HEK293 (cell line): Measurements from ENCODE around the gene MFSD6L.

Experiments used
- CTCF ChIA-PET: fragments of 350-600 bp; formaldehyde crosslinking; extraction: SDS; loops from one replicate; lab custom pipeline; 2021; ENCODE audit warnings: antibody characterized with exemption; lab: Yijun Ruan, JAX
- POLR2A ChIA-PET: fragments of 300-600 bp; formaldehyde crosslinking; extraction: SDS; loops from one replicate; lab custom pipeline; 2020; ENCODE audit warnings: antibody characterized with exemption, inconsistent platforms; lab: Yijun Ruan, JAX
- H3K27ac ChIP-seq: fragments of 200-500 bp; sonication (Bioruptor generic); 2 replicates; pipeline ENCODE4 v1.5.1; 2014; ENCODE audit warnings: low read depth, low read length, control low read depth, inconsistent platforms; ENCODE audit errors: extremely low read depth
- H3K36me3 ChIP-seq, 2 experiments: fragments of 200-500 bp in 1 of 2; sonication (Bioruptor generic) in 1 of 2; 1 replicate in 1 of 2; 2 replicates in 1 of 2; pipeline ENCODE4 v1.5.1; 2014 to 2017; ENCODE audit warnings: inconsistent platforms in 2 of 2, low read length in 2 of 2; ENCODE audit not compliant: control insufficient read depth in 2 of 2, insufficient read depth in 1 of 2
- H3K4me1 ChIP-seq: fragments of 200-500 bp; sonication (Bioruptor generic); 2 replicates; pipeline ENCODE4 v1.5.1; 2014; ENCODE audit warnings: mild to moderate bottlenecking, low read length, inconsistent platforms; ENCODE audit not compliant: control insufficient read depth, insufficient read depth
- H3K4me3 ChIP-seq: 2 replicates; pipeline ENCODE4 v1.5.1; 2011; ENCODE audit warnings: low read depth, mild to moderate bottlenecking, control low read depth, low read length, moderate library complexity
- H3K9me3 ChIP-seq: fragments of 200-500 bp; sonication (Bioruptor generic); 2 replicates; pipeline ENCODE4 v1.5.1; 2014; ENCODE audit warnings: low read depth, low read length, inconsistent platforms; ENCODE audit not compliant: control insufficient read depth, insufficient read depth
- EGR2 ChIP-seq: fragments of 450-650 bp; formaldehyde crosslinking; IDR thresholded peaks from 2 replicates; pipeline ENCODE4 v1.5.1; 2016; ENCODE audit warnings: low read depth, missing biosample characterization, missing genetic modification characterization
- GLI2 ChIP-seq: fragments of 450-650 bp; formaldehyde crosslinking; IDR thresholded peaks from 2 replicates; pipeline ENCODE4; 2017; ENCODE audit warnings: missing biosample characterization, missing genetic modification characterization, low read depth, borderline replicate concordance
- GLI4 ChIP-seq: fragments of 450-650 bp; formaldehyde crosslinking; IDR thresholded peaks from 2 replicates; pipeline ENCODE4 v1.5.1; 2016; ENCODE audit warnings: missing biosample characterization, missing genetic modification characterization
- ZBTB20 ChIP-seq: fragments of 450-650 bp; formaldehyde crosslinking; IDR thresholded peaks from 2 replicates; pipeline ENCODE4 v1.5.1; 2016; ENCODE audit warnings: missing biosample characterization, missing genetic modification characterization
- ZNF132 ChIP-seq: fragments of 450-650 bp; formaldehyde crosslinking; IDR thresholded peaks from 2 replicates; pipeline ENCODE4 v1.5.1; 2017; ENCODE audit warnings: missing biosample characterization, missing genetic modification characterization, borderline replicate concordance
- ZNF140 ChIP-seq: fragments of 450-650 bp; formaldehyde crosslinking; IDR thresholded peaks from 2 replicates; pipeline ENCODE4 v1.5.1; 2016; ENCODE audit warnings: missing biosample characterization, missing genetic modification characterization
- ZNF155 ChIP-seq: fragments of 450-650 bp; formaldehyde crosslinking; IDR thresholded peaks from 2 replicates; pipeline ENCODE4 v1.5.1; 2016; ENCODE audit warnings: missing biosample characterization, missing genetic modification characterization
- ZNF174 ChIP-seq: fragments of 450-650 bp; formaldehyde crosslinking; IDR thresholded peaks from 2 replicates; pipeline ENCODE4 v1.5.0; 2017; ENCODE audit warnings: missing biosample characterization, mild to moderate bottlenecking, missing genetic modification characterization
- ZNF292 ChIP-seq: fragments of 450-650 bp; formaldehyde crosslinking; IDR thresholded peaks from 2 replicates; pipeline ENCODE4 v1.5.1; 2016; ENCODE audit warnings: low read depth, missing biosample characterization, missing genetic modification characterization, borderline replicate concordance
- ZNF324 ChIP-seq: fragments of 450-650 bp; formaldehyde crosslinking; IDR thresholded peaks from 2 replicates; pipeline ENCODE4 v1.5.1; 2016; ENCODE audit warnings: missing biosample characterization, missing genetic modification characterization
- ZNF341 ChIP-seq: fragments of 450-650 bp; formaldehyde crosslinking; IDR thresholded peaks from 2 replicates; pipeline ENCODE4; 2016; ENCODE audit warnings: low read depth, missing biosample characterization, missing genetic modification characterization
- ZNF404 ChIP-seq: fragments of 450-650 bp; formaldehyde crosslinking; IDR thresholded peaks from 2 replicates; pipeline ENCODE4 v1.5.1; 2017; ENCODE audit warnings: missing biosample characterization, missing genetic modification characterization
- ZNF426 ChIP-seq: fragments of 450-650 bp; formaldehyde crosslinking; IDR thresholded peaks from 2 replicates; pipeline ENCODE4 v1.5.1; 2017; ENCODE audit warnings: missing biosample characterization, missing genetic modification characterization, mild to moderate bottlenecking, inconsistent platforms, moderate library complexity
- ZNF48 ChIP-seq: fragments of 450-650 bp; formaldehyde crosslinking; IDR thresholded peaks from 2 replicates; pipeline ENCODE4 v1.5.1; 2016; ENCODE audit warnings: missing biosample characterization, missing genetic modification characterization
- ZNF610 ChIP-seq: fragments of 450-650 bp; formaldehyde crosslinking; IDR thresholded peaks from 2 replicates; pipeline ENCODE4 v1.5.1; 2016; ENCODE audit warnings: missing biosample characterization, missing genetic modification characterization, borderline replicate concordance
- ZSCAN16 ChIP-seq: fragments of 450-650 bp; formaldehyde crosslinking; IDR thresholded peaks from 2 replicates; pipeline ENCODE4 v1.5.1; 2016; ENCODE audit warnings: missing biosample characterization, missing genetic modification characterization
- TF ChIP-seq, protein P1 (sequence below): fragments of 450-650 bp; formaldehyde crosslinking; IDR thresholded peaks from 2 replicates; pipeline ENCODE4 v1.5.1; 2016; ENCODE audit warnings: missing biosample characterization, missing genetic modification characterization
- TF ChIP-seq, protein P2 (sequence below): fragments of 450-650 bp; IDR thresholded peaks from 2 replicates; pipeline ENCODE4 v1.5.1; 2018; ENCODE audit warnings: missing biosample characterization, missing genetic modification characterization
- TF ChIP-seq, protein P3 (sequence below): fragments of 450-650 bp; formaldehyde crosslinking; IDR thresholded peaks from 2 replicates; pipeline ENCODE4 v1.5.1; 2016; ENCODE audit warnings: missing biosample characterization, missing genetic modification characterization
- TF ChIP-seq, protein P4 (sequence below): fragments of 450-650 bp; formaldehyde crosslinking; IDR thresholded peaks from 2 replicates; pipeline ENCODE4 v1.5.1; 2016; ENCODE audit warnings: missing biosample characterization, missing genetic modification characterization

The MFSD6L gene

DNA sequence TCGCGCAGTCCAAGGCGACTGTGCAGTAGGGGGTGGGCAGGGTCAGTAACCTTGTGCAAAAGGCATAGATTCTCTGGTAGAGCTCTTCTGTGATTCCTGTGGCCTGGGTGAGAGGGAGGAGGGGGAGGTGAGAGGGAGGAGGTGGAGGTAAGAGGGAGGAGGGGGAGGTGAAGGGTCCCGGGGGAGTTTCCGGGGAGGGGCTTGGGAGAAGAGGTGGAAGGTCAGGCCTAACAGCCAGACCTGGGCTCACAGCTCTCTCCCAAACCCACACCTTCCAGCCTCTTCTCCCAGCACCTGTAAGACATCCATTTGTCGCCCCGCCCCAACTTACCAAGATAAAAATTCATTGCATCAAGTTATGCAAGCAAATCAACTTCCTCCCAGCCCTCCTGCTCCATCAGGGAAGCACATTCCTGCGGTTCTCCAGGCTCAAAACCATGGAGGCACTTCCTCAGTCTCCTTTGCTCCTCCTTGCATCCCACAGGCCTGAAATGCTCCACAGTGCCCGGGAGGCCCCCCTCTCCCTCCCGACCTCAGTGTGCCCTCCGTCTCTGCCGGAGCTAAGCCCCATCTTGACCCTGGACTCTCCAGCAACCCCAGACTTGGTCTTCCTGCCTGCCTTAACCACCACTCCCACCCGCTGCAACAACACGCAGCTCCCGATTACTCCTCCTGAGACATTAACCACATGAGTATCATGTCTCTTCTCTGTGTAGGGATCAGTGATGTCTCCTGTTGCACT lies 37.8 kb upstream of the MFSD6L start:
- H3K9me3 ChIP-seq: no peaks in the 10 kb centered on the region
- no peaks in the 10 kb centered on the region for H3K36me3 ChIP-seq
- CTCF ChIA-PET: no interaction called here
- H3K4me1 ChIP-seq: no peaks in the 10 kb centered on the region
- no peak overlapping the region for H3K4me3 ChIP-seq
- H3K27ac ChIP-seq: no peak overlapping the region
- POLR2A ChIA-PET: no interaction called here
- TF ChIP-seq ZNF48 (tag by site-specific recombination) (no peak), EGR2 (tag by site-specific recombination) (peak; percentile 52; the same call in 1 of the 2 replicates)

DNA sequence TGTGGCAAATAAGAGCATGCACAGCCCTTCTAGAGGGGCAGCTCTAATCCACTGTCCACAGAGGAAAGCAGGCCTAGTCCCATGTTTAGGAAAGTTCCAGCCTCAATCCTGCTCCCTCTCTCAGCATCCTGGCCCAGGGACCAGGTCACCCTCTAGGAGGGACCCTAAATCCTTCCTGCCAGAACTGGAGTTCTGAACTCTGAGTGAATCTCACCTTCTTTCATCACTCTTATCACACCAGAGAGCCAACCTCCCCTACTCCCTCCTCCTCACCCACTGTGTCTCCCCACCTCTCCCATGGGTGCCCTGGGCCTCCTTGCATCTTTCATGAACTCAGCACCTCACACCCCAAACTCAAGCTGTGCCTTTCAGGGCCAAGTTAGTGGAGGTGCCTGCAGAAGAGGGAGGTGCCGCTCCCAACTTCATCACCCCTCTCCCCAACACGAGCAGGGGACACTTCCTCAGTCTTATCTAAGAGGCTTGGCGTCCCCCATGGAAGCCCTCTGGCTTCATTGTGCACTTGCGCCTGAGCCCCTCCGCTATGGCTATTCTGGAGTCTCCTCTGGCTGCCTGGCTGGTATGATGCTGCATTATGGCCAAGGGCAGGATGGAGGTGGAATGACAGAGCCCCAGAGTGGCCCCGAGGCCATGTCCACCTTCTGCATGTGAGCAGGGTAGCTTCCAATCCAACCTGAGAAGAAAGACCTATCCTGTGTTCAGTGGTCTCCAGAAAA lies 36.6 kb upstream of the MFSD6L start:
- H3K4me1 ChIP-seq: no peaks in the 10 kb centered on the region
- CTCF ChIA-PET: interaction anchor here (0.6 kb wide), 1 partner anchor 438 kb away, joined by 3 read pairs; the partner anchor contains the start of gene RNF222
- H3K4me3 ChIP-seq: no peak overlapping the region
- no peak overlapping the region for H3K27ac ChIP-seq
- H3K36me3 ChIP-seq: no peaks in the 10 kb centered on the region
- H3K9me3 ChIP-seq: no peaks in the 10 kb centered on the region
- TF ChIP-seq ZNF324 (tag by site-specific recombination) (no peak), ZNF174 (no peak), ZNF155 (no peak), EGR2 (tag by site-specific recombination) (no peak), ZBTB20 (no peak), ZSCAN16 (tag by site-specific recombination) (no peak), GLI4 (tag by site-specific recombination) (no peak), ZNF610 (tag by site-specific recombination) (no peak), ZNF140 (tag by site-specific recombination) (no peak), ZNF132 (tag by site-specific recombination) (no peak), ZNF426 (no peak), GLI2 (tag by site-specific recombination) (no peak), ZNF341 (no peak), ZNF292 (tag by site-specific recombination) (no peak), ZNF404 (no peak)
- TF ChIP-seq, protein P1, sequence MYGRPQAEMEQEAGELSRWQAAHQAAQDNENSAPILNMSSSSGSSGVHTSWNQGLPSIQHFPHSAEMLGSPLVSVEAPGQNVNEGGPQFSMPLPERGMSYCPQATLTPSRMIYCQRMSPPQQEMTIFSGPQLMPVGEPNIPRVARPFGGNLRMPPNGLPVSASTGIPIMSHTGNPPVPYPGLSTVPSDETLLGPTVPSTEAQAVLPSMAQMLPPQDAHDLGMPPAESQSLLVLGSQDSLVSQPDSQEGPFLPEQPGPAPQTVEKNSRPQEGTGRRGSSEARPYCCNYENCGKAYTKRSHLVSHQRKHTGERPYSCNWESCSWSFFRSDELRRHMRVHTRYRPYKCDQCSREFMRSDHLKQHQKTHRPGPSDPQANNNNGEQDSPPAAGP: no peak
- TF ChIP-seq, protein P2, sequence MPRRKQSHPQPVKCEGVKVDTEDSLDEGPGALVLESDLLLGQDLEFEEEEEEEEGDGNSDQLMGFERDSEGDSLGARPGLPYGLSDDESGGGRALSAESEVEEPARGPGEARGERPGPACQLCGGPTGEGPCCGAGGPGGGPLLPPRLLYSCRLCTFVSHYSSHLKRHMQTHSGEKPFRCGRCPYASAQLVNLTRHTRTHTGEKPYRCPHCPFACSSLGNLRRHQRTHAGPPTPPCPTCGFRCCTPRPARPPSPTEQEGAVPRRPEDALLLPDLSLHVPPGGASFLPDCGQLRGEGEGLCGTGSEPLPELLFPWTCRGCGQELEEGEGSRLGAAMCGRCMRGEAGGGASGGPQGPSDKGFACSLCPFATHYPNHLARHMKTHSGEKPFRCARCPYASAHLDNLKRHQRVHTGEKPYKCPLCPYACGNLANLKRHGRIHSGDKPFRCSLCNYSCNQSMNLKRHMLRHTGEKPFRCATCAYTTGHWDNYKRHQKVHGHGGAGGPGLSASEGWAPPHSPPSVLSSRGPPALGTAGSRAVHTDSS (tag by site-specific recombination): no peak
- TF ChIP-seq, protein P3, sequence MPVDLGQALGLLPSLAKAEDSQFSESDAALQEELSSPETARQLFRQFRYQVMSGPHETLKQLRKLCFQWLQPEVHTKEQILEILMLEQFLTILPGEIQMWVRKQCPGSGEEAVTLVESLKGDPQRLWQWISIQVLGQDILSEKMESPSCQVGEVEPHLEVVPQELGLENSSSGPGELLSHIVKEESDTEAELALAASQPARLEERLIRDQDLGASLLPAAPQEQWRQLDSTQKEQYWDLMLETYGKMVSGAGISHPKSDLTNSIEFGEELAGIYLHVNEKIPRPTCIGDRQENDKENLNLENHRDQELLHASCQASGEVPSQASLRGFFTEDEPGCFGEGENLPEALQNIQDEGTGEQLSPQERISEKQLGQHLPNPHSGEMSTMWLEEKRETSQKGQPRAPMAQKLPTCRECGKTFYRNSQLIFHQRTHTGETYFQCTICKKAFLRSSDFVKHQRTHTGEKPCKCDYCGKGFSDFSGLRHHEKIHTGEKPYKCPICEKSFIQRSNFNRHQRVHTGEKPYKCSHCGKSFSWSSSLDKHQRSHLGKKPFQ (tag by site-specific recombination): no peak
- TF ChIP-seq, protein P4, sequence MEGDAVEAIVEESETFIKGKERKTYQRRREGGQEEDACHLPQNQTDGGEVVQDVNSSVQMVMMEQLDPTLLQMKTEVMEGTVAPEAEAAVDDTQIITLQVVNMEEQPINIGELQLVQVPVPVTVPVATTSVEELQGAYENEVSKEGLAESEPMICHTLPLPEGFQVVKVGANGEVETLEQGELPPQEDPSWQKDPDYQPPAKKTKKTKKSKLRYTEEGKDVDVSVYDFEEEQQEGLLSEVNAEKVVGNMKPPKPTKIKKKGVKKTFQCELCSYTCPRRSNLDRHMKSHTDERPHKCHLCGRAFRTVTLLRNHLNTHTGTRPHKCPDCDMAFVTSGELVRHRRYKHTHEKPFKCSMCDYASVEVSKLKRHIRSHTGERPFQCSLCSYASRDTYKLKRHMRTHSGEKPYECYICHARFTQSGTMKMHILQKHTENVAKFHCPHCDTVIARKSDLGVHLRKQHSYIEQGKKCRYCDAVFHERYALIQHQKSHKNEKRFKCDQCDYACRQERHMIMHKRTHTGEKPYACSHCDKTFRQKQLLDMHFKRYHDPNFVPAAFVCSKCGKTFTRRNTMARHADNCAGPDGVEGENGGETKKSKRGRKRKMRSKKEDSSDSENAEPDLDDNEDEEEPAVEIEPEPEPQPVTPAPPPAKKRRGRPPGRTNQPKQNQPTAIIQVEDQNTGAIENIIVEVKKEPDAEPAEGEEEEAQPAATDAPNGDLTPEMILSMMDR (tag by site-specific recombination): no peak
- TF ChIP-seq, all 188 proteins: peak for 0
- POLR2A ChIA-PET: no interaction called here
